AG04449 (cell line): ENCODE measurements around the gene VASH1.
"Not testable (repeated sequence)": the region's sequence is repeated elsewhere in the genome, so short reads cannot be mapped to it uniquely, and the experiment has no call there.

Experiments used
- CTCF ChIA-PET: fragments of 350-600 bp; formaldehyde crosslinking; extraction: SDS; loops from one replicate; lab custom pipeline; 2021; ENCODE audit warnings: antibody characterized with exemption; lab: Yijun Ruan, JAX
- POLR2A ChIA-PET: fragments of 400-600, 350-600 bp; formaldehyde crosslinking; extraction: SDS; loops from one replicate; lab custom pipeline; 2020; ENCODE audit warnings: antibody characterized with exemption, inconsistent platforms; lab: Yijun Ruan, JAX
- DNase-seq: peaks from one replicate; pipeline ENCODE4 v3.0.0-alpha.2; 2010; ENCODE audit warnings: low read depth, low spot score
- H3K4me3 ChIP-seq: 2 replicates; pipeline ENCODE4 v1.5.1; 2011; ENCODE audit warnings: low read depth, mild to moderate bottlenecking, control low read depth, low read length
- CTCF ChIP-seq: IDR thresholded peaks from one replicate; pipeline ENCODE4 v1.5.1; 2011; ENCODE audit warnings: mild to moderate bottlenecking, moderate library complexity, low read length, control low read depth, inconsistent platforms; ENCODE audit not compliant: insufficient read depth; ENCODE audit errors: missing control alignments

Gene VASH1

GRCh38 chr14:76724651-76725550 is 36.4 kb upstream of the VASH1 start:
- POLR2A ChIA-PET, result no interaction called here
- no peak for TF ChIP-seq CTCF
- no peak for DNase-seq
- no peak overlapping the region for H3K4me3 ChIP-seq
- CTCF ChIA-PET, result interaction anchor here (1.2 to 4.0 kb wide), 3 partner anchors 9 to 15 kb away, joined by 3 to 35 read pairs (median 6); no protein-coding TSS in a partner anchor

- CTCF ChIA-PET, result interaction anchor here (0.5 to 1.5 kb wide), 2 partner anchors 15 to 17 kb away, joined by 3 to 6 read pairs; no protein-coding TSS in a partner anchor
- DNase-seq, result no peak
- H3K4me3 ChIP-seq, result no peak overlapping the region
- TF ChIP-seq CTCF, result no peak
- POLR2A ChIA-PET, result no interaction called here
Measured at GRCh38 chr14:76726551-76726970, 34.7 kb upstream of the VASH1 start.

- CTCF ChIA-PET, result interaction anchor here (1.5 kb wide), 1 partner anchor 17 kb away, joined by 6 read pairs; no protein-coding TSS in a partner anchor
- POLR2A ChIA-PET, result interaction anchor here (0.7 kb wide), 1 partner anchor 129 kb away, joined by 3 read pairs; no protein-coding TSS in a partner anchor
- TF ChIP-seq CTCF, result no peak
- no peak overlapping the region for H3K4me3 ChIP-seq
- no peak for DNase-seq
Measured at GRCh38 chr14:76727384-76727783, 33.9 kb upstream of the VASH1 start.

GRCh38 chr14:76727901-76728300 is 33.4 kb upstream of the VASH1 start:
- no peak overlapping the region for H3K4me3 ChIP-seq
- TF ChIP-seq CTCF, result no peak
- no peak for DNase-seq
- ChIA-PET POLR2A (no interaction called here), CTCF (interaction anchor here (1.5 kb wide), 1 partner anchor 18 kb away, joined by 6 read pairs; no protein-coding TSS in a partner anchor)

- no peak overlapping the region for H3K4me3 ChIP-seq
- ChIA-PET POLR2A (no interaction called here), CTCF (interaction anchor here (1.2 kb wide), 1 partner anchor 19 kb away, joined by 4 read pairs; no protein-coding TSS in a partner anchor)
- no peak for TF ChIP-seq CTCF
- no peak for DNase-seq
Measured at GRCh38 chr14:76729258-76729657, 32.0 kb upstream of the VASH1 start.

- no peak for TF ChIP-seq CTCF
- ChIA-PET POLR2A (no interaction called here), CTCF (interaction anchor here (1.2 kb wide), 1 partner anchor 20 kb away, joined by 4 read pairs; no protein-coding TSS in a partner anchor)
- no peak for DNase-seq
- no peak overlapping the region for H3K4me3 ChIP-seq
Measured at GRCh38 chr14:76729953-76730505, 31.2 kb upstream of the VASH1 start.

GRCh38 chr14:76734501-76734900 is 26.8 kb upstream of the VASH1 start:
- DNase-seq, CTCF ChIA-PET, H3K4me3 ChIP-seq, POLR2A ChIA-PET: not testable (repeated sequence)
